LNCaP clone FGC (cell line): Measurements from ENCODE around the gene SNX24.
A peak's percentile ranks its signal among the peaks of the same experiment; 100 is the strongest.

ENCODE experiments used
- DNase-seq: peaks from one replicate; pipeline ENCODE4 v3.0.0-alpha.2; 2011; ENCODE audit warnings: low read depth
- H3K4me3 ChIP-seq: 2 replicates; pipeline ENCODE4 v1.5.1; 2011; ENCODE audit warnings: mild to moderate bottlenecking, low read depth, low read length, control low read depth
- TF ChIP-seq, protein P1 (sequence below): IDR thresholded peaks from 2 replicates; pipeline ENCODE4 v1.5.1; 2012; ENCODE audit warnings: mild to moderate bottlenecking; ENCODE audit not compliant: control insufficient read depth, insufficient read depth; ENCODE audit errors: extremely low read depth

Gene SNX24

DNA sequence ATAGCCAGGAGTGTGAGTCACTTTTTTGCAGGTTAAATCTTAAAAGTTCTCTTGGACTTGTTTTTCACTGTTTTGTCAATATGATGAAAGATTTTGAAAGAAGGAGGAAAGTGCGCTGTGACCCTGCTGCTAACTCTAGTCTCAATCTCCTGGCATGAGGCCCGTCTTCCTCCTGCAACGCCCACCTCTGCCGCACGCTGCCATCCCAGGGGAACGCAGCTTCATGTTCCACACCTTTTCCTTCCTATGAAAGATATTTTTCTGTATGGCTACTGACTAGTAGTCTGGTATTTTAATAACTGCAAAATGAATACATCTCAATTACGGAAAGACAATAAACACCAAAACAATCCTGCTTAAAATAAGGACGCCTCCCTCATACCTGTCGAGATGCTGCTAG is 182.8 kb downstream of the SNX24 start:
- TF ChIP-seq, protein P1, sequence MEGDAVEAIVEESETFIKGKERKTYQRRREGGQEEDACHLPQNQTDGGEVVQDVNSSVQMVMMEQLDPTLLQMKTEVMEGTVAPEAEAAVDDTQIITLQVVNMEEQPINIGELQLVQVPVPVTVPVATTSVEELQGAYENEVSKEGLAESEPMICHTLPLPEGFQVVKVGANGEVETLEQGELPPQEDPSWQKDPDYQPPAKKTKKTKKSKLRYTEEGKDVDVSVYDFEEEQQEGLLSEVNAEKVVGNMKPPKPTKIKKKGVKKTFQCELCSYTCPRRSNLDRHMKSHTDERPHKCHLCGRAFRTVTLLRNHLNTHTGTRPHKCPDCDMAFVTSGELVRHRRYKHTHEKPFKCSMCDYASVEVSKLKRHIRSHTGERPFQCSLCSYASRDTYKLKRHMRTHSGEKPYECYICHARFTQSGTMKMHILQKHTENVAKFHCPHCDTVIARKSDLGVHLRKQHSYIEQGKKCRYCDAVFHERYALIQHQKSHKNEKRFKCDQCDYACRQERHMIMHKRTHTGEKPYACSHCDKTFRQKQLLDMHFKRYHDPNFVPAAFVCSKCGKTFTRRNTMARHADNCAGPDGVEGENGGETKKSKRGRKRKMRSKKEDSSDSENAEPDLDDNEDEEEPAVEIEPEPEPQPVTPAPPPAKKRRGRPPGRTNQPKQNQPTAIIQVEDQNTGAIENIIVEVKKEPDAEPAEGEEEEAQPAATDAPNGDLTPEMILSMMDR = no peak
- H3K4me3 ChIP-seq = no peak overlapping the region
- no peak for DNase-seq

DNA sequence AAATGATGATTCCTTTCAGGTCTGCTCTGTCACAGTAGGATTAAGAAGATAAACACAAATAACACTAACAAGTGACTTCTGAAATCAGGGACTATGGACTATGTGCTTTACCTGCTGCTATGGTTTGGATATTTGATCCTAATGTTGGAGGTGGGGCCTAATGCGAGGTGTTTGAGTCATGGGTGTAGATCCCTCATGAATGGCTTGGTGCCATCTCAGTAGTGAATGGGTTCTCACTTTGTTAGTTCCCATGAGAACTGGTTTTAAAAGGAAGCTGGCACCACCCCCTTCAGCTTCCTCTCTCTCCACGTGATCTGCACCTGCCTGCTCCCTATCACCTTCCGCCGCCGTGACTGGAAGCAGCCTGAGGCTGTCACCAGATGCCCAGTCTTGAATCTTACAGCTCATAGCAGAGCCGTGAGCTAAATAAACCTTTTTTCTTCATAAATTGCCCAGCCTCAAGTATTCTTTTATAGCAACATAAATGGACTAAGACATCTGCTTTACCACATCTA is 187.8 kb downstream of the SNX24 start:
- DNase-seq = no peak
- TF ChIP-seq, protein P1 = no peak
- H3K4me3 ChIP-seq = no peak overlapping the region

DNA sequence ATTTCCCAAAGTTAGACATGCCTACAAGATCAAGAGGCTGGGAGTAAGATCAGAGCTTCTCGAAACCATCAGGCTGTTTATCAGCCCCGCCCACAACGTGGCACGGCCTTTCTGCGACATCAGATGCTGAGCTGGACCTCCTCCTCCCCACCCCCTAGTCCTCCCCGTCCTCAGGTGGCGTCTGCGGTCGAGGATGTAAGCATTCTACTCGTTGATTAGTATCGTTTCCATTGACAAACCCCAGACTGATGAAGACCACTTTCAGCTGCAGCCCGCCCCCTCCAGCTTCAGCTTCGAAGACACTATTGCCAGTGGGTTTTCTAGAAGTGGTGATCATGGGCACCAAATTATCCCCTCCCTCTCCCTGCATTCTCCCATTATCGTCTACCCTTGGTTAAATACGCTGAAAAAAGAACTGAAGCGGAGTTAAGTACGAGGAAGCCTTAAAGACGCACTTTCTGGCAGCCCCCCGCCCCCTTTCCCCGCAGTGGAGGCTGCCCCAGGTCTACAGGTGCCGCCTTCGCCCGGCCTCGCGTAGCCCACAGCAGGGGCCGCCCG is 190.0 kb downstream of the SNX24 start:
- TF ChIP-seq, protein P1 = no peak
- DNase-seq = no peak
- H3K4me3 ChIP-seq = peak overlapping the region; percentile 64

DNA sequence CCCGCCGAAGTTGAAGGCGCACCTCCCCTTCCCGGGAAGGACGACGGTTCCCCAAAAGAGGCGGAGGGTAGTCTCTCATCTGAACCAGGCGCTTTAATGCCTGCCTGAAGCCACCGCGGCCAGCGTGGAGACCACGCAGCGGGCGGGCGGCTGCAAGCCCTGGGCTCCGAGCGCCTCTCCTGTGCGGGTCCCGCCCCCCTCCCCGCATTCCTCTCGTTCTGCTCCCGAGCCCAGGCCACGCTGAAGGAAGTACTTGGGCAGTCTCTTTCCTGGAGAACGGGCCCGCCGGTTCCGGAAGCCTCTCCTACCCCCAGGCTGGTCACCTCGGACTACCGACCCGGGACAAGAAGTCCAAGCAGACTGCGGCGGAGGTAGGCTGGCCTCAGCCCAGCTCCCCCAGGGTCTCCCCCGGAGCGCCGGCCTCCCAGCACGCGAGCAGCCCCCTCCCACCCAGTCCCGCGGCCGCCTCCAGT is 190.5 kb downstream of the SNX24 start:
- H3K4me3 ChIP-seq = peak overlapping the region; percentile 64
- TF ChIP-seq, protein P1 = no peak
- no peak for DNase-seq

DNA sequence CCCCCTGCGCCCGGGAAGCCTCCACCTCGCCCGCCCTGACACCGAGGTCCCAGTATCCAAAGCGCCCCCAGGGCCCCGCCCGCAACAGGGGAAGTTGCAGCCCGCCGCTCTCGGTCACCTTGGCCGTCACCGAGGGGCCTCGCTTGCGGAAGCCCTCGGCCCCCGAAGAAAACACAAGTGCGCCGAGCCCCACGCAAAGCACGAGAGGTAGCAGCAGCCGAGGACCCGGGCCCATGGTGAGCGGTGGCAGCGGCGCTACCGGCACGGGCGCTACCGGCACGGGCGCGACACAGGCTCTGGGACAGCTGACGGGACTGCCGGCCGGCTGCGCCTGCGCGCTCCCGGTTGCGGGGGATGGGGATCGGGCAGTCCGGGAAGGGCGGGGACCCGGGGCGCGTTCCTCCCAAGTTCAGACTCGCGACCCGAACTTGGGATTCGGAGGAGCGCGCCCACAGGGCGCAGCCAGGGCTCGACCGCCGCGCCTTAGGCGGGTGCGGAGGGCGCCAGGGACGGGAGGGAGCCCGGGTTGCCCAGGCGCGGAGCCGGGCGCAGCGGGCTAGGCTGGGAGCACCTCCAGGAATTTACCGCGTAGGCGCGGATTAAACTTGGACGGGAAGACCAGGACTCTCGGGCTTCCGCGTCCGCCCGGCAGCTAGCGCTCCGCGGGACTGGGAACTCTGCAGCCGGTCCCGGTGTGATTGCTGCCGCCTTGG is 191.1 kb downstream of the SNX24 start, which contains the start of gene PPIC:
TSS of gene PPIC (minus strand) at position 335 of the 713 bp plus-strand sequence. CDS start at position 235, 100 bp downstream.
- DNase-seq = peak; percentile 28
- peak within 1 kb of the TSS; percentile 64 for H3K4me3 ChIP-seq
- TF ChIP-seq, protein P1 = no peak

DNA sequence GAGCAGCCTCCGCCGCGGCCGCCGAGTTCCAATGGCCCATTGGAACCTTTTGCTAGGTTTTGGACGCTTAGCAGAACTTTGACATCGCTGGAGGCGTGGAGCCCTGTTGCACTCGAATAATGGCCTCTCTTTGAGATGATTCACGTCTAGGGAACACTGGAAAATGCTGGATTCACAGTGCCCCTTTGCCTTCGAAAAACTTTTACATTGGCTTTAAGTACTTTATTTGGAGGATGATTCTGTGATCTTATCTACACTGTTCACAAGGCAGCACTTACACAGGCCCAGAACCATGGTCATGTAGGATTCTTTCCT is 191.6 kb downstream of the SNX24 start:
- TF ChIP-seq, protein P1 = no peak
- DNase-seq = no peak
- H3K4me3 ChIP-seq = peak overlapping the region; percentile 64
